Measurements from ENCODE around the gene SNX20.
A peak's percentile ranks its signal among the peaks of the same experiment; 100 is the strongest.

SNX20 gene

DNA sequence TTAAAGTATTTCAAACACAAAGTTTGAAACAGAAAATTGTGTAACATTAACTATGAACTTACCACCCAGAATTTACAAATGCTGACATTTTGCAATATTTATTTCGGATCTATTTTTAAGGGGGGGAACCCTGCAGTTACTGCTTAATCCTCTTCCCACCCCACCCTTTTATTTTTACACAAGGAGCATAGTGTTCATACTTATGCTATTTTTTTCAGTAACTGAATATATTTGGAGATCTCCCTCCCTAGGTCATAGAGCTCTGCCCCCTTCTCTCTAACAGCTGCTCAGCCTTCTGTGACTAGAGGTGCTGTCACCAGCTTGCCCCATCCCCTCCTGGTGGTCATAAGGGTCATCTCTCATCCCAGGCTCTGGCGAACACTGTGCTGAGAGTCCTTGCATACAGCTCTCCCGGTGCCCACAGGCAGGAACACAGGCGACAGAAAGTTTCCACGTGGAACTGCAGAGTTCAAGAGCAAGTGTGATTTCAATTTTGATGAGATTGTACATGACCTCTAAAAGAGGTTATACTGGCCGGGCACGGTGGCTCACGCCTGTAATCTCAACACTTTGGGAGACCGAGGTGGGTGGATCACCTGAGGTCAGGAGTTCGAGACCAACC lies 44.2 kb downstream of the SNX20 start:
- DNase-seq (ENCODE audit: low read depth in 1 of 2, low spot score in 1 of 2), result no peak

DNA sequence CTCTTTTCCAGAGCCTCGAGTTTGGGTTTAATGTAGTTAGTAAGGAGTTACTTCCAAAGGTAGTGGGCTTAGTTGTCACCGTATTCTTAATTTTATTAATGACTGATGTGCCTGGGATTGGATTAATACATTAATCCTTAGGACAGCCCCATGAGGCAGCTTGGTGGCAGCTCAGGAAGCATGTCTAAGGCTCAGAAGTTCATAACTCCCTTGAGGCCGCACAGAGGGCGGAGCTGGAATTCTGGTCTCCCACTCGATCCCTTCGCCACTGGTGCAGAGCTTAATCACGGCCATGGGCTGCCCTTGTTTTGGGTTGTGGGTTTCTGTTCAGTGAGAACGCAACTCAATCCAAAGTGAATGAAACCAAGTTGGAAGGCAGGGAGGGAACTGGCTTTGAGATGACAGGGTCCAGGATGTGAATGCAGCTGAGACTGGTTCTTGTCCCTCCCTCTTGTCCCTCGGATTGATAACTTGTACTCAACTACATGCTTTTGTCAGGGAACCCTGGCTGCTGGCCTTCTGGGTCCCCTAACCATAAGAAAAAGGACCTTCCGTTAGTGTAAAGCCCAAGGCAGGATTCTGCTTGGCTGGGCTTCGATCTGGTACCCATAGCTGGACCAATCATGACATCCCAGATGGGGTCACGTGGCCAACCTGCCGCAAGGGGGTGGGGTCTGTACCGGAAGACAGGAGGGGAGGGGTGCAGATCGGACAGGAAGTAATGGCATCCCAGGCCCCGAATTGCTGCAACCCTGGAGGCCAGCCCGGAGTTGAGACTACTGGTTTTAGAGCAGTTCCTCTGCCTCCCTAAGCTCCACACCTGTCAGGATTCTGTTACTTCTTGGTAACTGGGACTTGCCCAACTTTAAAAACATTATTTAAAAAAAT lies 45.4 kb downstream of the SNX20 start:
- DNase-seq (ENCODE audit: low read depth in 1 of 2, low spot score in 1 of 2), result no peak

DNA sequence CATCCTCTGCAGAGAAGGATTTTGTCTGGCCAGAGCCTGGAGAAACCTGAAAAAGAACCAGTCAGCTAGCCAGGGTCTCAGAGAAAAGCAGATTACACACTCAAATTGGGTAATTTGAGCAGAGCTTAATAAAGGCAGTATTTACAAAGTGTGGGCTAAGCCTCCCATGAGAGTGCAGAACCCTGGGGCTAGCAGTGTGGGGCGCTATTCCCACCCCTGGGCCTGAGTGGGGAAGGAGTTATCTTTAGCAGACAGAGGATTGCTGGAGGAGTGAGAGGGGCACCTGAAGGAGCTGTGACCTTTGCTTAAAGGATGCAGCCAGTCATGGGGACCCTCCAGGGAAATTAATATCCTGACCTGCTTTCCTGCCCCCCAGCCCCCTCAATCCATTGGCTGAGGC lies 46.2 kb downstream of the SNX20 start:
- no peak for DNase-seq (ENCODE audit: low read depth in 1 of 2, low spot score in 1 of 2)

DNA sequence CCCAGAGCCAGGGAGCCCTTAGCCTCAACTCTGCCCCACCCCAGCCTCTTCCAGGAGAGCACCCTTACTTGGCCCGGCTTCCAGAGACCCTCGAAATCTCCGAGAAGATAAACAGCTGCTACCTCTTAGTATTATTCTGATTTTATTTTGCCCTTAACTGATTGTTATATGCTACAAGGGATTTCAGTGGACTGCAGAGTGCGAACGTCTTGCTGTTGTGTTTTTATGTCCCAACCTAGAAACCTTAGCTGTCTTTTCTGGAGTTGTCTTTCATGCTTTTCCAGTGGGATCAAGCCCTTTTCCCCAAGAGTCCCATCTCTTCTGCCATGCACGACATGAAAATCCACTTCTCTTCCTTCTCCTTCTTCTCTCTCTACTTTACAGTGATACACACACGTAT lies 47.0 kb downstream of the SNX20 start:
- no peak for DNase-seq (ENCODE audit: low read depth in 1 of 2, low spot score in 1 of 2)

DNA sequence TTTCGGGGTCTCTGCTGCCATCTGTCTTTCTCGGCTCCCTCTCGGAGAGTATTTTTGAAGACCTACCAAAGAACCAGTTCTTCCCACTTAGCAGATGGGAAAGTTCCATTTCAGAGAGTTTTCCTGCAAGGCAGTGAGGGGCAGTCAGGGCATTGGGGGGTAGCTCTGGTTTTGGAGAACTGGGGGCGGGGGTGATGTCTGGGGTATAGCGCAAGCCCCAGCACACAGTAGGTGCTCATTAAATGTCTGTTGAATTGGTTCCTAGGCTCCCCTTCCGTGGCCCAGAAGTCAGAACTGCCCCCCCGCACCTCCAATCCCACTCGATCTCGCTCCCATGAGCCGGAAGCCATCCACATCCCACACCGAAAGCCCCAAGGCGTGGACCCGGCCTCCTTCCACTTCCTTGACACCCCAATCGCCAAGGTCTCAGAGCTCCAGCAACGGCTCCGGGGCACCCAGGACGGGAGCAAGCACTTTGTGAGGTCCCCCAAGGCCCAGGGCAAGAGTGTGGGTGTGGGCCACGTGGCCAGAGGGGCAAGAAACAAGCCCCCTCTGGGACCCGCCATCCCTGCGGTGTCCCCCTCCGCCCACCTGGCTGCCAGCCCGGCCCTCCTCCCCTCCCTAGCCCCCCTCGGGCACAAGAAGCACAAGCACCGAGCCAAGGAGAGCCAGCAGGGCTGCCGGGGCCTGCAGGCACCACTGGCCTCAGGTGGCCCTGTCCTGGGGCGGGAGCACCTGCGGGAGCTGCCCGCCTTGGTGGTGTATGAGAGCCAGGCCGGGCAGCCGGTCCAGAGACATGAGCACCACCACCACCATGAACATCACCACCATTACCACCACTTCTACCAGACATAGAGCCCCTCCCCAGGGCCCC lies 47.9 kb downstream of the SNX20 start:
- no peak for DNase-seq (ENCODE audit: low read depth in 1 of 2, low spot score in 1 of 2)

DNA sequence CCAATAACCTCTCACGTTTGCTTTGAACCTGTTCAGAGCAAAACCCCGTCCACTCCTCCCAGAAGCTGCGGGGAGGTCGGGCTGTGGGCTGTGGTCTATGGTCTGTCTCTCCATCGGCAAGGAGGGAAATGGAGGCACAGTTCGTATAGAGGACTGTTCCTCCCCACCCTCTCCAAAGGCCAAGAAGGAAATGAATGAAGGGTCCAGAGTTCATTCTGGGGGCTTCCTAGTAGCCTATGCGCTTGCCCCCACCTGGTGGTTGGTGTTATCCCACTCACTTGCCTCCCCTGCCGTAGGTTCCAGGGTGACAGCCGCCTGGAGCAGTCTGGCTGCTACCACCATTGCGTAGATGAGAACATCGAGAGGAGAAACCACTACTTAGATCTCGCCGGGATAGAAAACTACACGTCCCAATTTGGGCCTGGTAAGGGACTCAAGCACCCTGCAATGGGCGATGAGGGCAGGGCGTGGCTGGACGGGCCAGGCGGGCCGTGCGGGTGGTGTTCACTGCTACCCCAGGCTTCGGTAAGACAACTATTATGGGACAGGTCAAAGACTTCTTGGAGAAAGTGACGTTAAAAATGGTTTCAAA lies 49.0 kb downstream of the SNX20 start:
- no peak for DNase-seq (ENCODE audit: low read depth in 1 of 2, low spot score in 1 of 2)

DNA sequence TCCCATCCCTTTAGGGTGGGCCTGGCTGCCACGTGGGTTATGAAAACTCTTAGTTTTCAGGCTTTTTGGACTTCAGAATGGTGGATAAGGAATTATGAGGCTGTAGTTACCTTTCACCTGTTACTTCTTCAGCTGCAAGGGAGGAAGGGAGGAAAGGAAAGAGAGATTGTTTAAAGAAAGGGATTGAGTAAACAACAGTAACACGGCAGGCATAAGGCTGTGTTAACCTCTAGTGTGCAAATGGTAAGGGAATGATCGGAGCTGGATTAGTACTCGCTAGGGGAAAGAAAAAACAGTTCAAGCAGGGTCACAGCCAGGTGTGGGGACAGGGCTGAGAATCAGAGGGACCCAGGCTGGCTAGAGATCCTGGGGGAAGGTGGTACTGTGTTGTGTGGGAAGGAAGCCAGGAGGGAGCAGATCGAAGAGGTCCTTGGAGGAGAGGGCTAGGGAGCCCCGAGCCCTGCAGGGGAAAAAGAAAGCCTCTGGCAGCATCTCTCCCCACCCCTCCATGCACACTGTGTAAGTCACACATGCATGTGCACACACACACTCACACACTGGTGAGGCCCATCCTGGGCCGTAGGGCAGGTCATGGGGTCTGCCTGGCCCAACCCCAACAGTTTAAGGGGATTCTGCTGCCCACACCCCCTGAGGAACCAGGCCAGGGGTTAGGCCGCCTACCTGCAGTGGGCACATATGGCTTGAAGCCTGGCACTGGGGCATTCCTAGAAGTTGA lies 49.7 kb downstream of the SNX20 start:
- no peak for DNase-seq (ENCODE audit: low read depth in 1 of 2, low spot score in 1 of 2)

DNA sequence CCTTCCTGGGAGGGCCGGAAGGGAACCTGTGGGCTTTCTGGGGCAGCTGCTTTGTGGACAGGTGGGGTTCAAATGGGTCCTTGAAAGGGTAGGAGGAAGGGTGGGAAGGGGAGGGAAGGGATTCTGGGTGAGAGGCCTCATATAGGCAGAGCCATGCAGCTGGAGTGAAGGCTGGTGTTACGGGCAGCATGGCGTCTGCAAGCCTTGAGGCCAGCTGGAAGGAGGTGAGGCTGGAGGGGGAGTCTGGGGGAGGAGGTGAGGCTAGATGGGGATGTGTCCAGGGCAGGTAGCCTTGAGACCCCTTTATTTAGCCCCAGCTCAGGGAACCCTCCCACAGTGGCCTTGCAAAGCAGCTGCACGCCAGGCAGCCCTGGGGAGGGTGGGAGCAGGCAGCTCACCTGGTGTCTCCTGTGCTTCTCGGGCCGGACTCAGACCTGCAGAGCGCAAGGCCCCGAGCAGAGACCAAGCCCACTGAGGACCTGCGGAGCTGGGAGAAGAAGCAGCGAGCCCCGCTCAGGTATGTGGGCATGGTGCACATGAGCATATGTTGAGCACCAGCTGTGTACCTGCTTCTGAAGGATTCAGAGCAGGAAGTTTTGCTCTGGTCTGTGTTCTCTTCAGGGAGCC lies 50.6 kb downstream of the SNX20 start:
- DNase-seq (ENCODE audit: low read depth in 1 of 2, low spot score in 1 of 2), result no peak

DNA sequence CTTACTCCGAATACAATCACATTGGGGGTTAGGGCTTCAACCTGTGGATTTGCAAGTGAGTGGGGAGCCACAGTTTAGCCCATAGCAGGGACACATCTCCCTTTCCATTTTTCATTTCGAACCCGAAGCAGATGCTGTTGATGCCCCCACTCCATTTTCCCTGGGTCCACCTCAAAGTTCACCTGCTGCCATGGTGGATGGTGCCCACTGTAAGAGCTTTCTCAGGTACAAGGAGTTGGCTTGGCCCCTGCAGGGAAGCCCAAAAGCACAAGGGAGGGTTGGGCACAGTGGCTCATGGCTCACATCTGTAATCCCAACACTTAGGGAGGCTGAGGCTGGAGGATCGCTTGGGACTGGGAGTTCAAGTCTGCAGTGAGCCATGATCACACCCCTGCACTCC lies 51.8 kb downstream of the SNX20 start:
- no peak for DNase-seq (ENCODE audit: low read depth in 1 of 2, low spot score in 1 of 2)

DNA sequence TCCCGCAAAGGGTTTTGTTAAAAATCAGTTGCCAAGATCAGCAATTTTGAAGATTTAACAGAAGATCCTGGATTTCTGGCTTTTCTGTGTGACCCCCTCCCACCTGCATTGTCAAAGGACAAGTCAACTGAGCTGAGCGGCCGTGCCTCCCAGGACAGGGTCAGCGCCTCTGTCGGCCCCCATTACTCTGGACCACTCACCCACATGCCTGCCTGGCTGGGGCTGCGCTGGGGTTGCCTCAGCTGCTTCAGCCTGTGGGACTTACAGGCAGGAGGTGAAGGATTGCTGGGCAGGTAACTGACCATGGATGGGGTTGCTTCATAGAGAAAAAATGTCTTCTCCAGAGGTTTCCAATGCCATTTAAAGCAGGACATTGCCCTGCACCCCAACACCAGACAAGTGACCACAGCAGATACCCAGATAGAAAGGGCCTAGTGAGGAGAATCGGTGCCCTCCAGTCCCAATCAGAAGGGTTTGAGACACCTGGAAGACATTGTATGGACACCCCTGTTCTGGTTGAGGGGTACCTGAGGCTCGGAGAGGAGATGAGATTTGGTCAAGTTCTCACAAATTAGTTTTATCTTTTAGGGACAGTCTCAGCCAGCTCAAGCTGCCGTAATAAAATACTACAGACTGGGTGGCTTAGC lies 52.8 kb downstream of the SNX20 start:
- no peak for DNase-seq (ENCODE audit: low read depth in 1 of 2, low spot score in 1 of 2)

DNA sequence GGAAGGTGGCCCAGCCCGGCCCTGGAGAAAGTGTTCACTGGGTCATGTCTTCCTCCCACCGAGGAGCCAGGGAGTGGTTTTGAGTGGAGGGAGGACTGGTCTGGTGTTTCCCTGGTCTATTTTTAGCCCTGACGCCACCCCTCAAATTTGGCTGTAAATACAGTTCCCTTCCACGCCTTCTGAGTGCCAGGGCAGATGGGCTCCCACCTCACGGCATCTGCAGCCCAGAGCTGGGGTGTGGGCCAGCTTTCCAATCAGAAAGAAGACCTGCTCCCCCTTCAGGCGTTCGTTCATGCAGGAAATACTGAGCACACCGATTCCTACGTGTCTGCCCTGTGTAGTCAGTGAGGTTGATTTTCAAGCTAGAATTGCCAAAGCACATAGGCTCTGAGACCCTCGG lies 53.7 kb downstream of the SNX20 start:
- peak; percentile 11 to 19 for DNase-seq (ENCODE audit: low read depth in 1 of 2, low spot score in 1 of 2)

DNA sequence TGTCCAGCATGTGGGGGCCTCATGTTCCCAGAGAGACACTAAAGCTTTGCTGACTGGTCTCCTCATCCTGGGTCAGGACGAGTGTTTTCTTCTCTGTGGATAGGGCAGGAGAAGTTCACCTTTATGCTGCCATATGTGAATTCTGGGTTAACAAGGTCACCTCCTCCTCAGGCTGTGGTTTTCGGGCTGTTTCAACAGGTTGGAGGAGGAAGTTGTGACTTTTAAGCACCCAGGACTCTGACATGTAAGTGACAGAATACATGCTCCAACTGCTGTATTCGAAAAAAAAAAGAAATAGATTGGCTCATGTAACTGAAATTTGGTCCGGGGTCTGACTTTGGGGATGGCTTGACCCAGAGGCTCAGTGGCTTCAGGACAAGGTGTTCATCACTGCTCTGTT lies 54.2 kb downstream of the SNX20 start:
- no peak for DNase-seq (ENCODE audit: low read depth in 1 of 2, low spot score in 1 of 2)

DNA sequence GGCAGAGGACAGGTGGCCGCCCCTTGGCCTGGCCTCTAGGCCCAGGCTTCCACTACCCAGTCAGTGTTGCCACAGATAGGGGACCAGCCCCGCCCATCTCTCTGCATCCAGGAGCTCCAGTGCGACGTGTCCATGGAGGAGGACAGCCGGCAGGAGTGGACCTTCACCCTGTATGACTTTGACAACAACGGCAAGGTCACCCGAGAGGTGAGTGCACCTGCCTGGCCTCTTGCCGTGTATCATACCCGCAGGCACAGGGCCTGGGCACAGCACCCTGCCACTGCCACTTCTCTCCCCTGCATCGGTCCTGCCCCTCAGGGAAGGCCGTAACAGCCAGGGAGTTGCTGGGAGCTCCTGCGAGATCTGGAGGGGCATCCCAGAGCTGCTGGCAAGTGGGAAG lies 55.7 kb downstream of the SNX20 start:
- DNase-seq (ENCODE audit: low read depth in 1 of 2, low spot score in 1 of 2), result no peak

DNA sequence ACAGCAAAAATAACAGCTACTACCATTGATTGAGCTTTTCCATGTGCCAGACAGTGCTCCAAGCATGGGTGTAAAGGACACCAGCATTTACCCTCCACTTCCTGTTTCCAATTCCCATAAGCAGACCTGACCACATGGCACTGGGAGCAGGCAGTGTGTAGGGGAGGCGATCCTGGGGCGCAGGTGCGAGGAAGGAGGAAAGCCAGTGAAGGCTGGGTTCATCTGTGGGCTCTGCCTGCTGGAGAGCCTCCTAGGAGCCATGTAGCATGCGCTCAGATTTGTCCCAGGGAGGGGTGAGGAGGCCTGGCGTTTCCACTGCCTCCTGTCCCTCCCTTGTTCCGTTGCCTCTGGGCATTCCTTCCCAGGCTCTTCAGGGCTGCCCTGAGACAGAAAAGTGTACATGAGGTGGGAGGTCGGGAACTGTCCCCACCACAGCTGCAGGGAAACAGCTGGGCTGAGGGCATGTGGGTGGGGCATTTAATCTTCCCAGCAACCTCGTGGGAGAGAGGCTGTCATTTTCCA lies 56.6 kb downstream of the SNX20 start:
- no peak for DNase-seq (ENCODE audit: low read depth in 1 of 2, low spot score in 1 of 2)

DNA sequence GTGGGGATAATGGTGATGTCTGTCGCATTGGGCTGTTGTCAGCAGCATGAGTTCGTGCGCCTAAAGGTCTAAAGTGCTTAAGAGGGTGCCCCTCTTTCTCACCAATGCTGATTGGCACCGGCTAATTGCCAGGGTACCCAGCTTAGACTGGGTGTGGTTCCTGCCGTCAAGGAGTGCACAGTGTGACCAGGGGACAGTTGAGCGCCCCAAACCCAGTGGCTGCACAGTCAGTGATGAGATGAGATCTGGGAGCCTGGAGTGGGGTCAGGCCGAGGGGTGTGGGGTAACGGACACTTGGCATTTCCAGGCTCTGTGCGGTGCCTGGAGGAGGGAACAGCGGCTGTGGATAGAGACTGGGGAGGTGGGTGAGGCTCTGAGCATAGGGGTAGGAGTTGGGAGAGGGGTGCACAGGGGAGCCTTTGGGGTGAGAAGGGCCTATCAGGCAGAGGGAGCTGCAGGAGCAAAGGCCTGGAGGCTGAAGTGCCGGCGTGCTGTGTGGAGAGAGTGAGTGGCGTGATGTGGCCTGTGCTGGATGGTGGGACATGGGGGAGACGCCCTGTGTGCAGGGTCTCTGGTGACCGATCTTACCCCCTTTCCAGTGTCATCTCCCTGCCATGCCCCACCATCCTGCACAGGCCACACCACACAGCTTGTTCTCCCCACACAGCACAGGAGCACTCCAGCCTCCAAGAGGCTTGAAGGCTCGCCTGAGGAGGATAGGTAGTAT lies 58.3 kb downstream of the SNX20 start:
- no peak for DNase-seq (ENCODE audit: low read depth in 1 of 2, low spot score in 1 of 2)

DNA sequence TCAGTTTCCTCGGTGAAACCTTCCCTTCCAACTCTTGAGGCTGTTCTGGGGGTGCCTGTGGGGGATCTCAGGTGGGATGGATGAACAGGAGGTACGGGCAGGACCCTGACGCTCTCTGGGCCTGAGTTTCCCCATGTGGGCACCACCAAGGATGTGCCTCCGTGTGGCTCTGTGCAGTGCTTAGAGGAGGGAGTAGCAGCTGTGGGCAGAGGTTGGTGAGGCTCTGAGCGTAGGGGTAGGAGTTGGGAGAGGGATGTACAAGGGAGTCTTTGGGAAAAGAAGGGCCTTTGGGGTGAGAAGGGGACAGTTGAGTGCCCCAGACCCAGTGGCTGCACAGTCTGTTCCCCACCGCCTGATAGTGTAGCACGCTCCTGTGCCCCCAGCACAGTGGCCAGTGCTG lies 59.1 kb downstream of the SNX20 start:
- DNase-seq (ENCODE audit: low read depth in 1 of 2, low spot score in 1 of 2), result no peak
